HCT116 (cell line): ENCODE measurements around the gene TOMM40. TPM values are rescaled to one million over a fixed set of nuclear protein-coding genes. Genes with fewer than 3 reads are reported as not detected.

Experiments used
- ATAC-seq: fragments of 200-7000 bp; cut with Tn5 transposase; 2 replicates; pipeline ENCODE4 v1.9.1; 2020; ENCODE audit warnings: mild to moderate bottlenecking, moderate library complexity
- BruUV-seq: library from RNA; stranded (reverse); fragments of 400-500 nt; replicated peaks from 2 replicates; lab custom pipeline; 2021; lab: Mats Ljungman, UMichigan
- CTCF ChIA-PET: fragments of 300-600 bp; sonication (Branson Sonifier 250); formaldehyde crosslinking; loops from one replicate; lab custom pipeline; 2021; ENCODE audit warnings: antibody characterized with exemption; lab: Charles Lee
- POLR2A ChIA-PET: fragments of 300-600, 350-600 bp; sonication (Branson Sonifier 250); formaldehyde crosslinking; loops from one replicate; lab custom pipeline; 2021; ENCODE audit warnings: antibody characterized with exemption; lab: Charles Lee
- RAD21 ChIA-PET, 2 experiments: fragments of 300-600 bp; sonication (Branson Sonifier 250); formaldehyde crosslinking; loops; one replicate each; lab custom pipeline; 2023; ENCODE audit warnings: low total read pairs in 2 of 2; ENCODE audit not compliant: uncharacterized antibody in 2 of 2, unreplicated experiment in 2 of 2, low non-redundant PET in 1 of 2; lab: Charles Lee
- DNase-seq: peaks from one replicate; pipeline ENCODE4 v3.0.0-alpha.2; 2010; ENCODE audit warnings: low read depth, low spot score
- H2AFZ ChIP-seq: fragments of 200-600 bp; shearing (Covaris generic), sonication (generic); 2 replicates; pipeline ENCODE4 v1.6.1; 2017; ENCODE audit warnings: low read depth, mixed run types, mixed read lengths, antibody characterized with exemption, low read length; ENCODE audit not compliant: poor library complexity, severe bottlenecking
- H3K27ac ChIP-seq: 2 replicates; pipeline ENCODE4 v1.5.1; 2012; ENCODE audit warnings: low read depth, low read length
- H3K27me3 ChIP-seq: fragments of 200-600 bp; sonication (generic); 2 replicates; pipeline ENCODE4 v1.6.1; 2016; ENCODE audit warnings: mixed run types, low read length, mixed read lengths; ENCODE audit not compliant: insufficient read depth
- H3K36me3 ChIP-seq, 2 experiments: fragments of 200-500 bp in 1 of 2; fragments of 200-600 bp in 1 of 2; sonication (Bioruptor generic) in 1 of 2; sonication (generic) in 1 of 2; 2 replicates each; pipeline versions ENCODE4 v1.5.1 to v1.6.1; 2014 to 2016; ENCODE audit warnings: low read length in 2 of 2, inconsistent platforms in 1 of 2, mixed read lengths in 1 of 2, mixed run types in 1 of 2; ENCODE audit not compliant: insufficient read depth in 2 of 2, control insufficient read depth in 1 of 2
- H3K4me1 ChIP-seq, 2 experiments: fragments of 200-600 bp in 1 of 2; sonication (generic) in 1 of 2; 2 replicates each; pipeline versions ENCODE4 v1.5.1 to v1.6.1; 2012 to 2017; ENCODE audit warnings: low read length in 2 of 2, inconsistent platforms in 1 of 2, mild to moderate bottlenecking in 1 of 2, mixed read lengths in 1 of 2, mixed run types in 1 of 2, moderate library complexity in 1 of 2; ENCODE audit not compliant: insufficient read depth in 2 of 2, control insufficient read depth in 1 of 2
- H3K4me2 ChIP-seq: fragments of 200-600 bp; sonication (generic); 2 replicates; pipeline ENCODE4 v1.6.1; 2017; ENCODE audit warnings: mixed run types, low read length, mixed read lengths
- H3K4me3 ChIP-seq, 2 experiments: fragments of 200-600 bp in 1 of 2; sonication (generic) in 1 of 2; replicated peaks in 1 of 2; 2 replicates each; pipeline ENCODE4 v1.5.1; 2011 to 2016; ENCODE audit warnings: low read length in 2 of 2, control low read depth in 1 of 2, low read depth in 1 of 2, mild to moderate bottlenecking in 1 of 2, mixed read lengths in 1 of 2, mixed run types in 1 of 2
- H3K79me2 ChIP-seq: fragments of 200-600 bp; sonication (generic); 2 replicates; pipeline ENCODE4 v1.6.1; 2017; ENCODE audit warnings: mild to moderate bottlenecking, mixed run types, low read length, moderate library complexity, mixed read lengths; ENCODE audit not compliant: insufficient read depth
- H3K9ac ChIP-seq: fragments of 200-600 bp; sonication (generic); 2 replicates; pipeline ENCODE4 v1.6.1; 2016; ENCODE audit warnings: low read length, mixed read lengths
- H3K9me2 ChIP-seq: fragments of 200-600 bp; sonication (generic), shearing (Covaris generic); 2 replicates; pipeline ENCODE4 v1.6.1; 2017; ENCODE audit warnings: mixed run types, mild to moderate bottlenecking, moderate library complexity; ENCODE audit not compliant: insufficient read depth
- H3K9me3 ChIP-seq, 2 experiments: fragments of 200-500 bp in 1 of 2; fragments of 200-600 bp in 1 of 2; sonication (Bioruptor generic) in 1 of 2; sonication (generic) in 1 of 2; 2 replicates each; pipeline ENCODE4 v1.6.1; 2014 to 2017; ENCODE audit warnings: low read length in 2 of 2, mixed read lengths in 2 of 2, inconsistent platforms in 1 of 2, low read depth in 1 of 2, mild to moderate bottlenecking in 1 of 2, mixed run types in 1 of 2, moderate library complexity in 1 of 2; ENCODE audit not compliant: control insufficient read depth in 1 of 2, insufficient read depth in 1 of 2
- H4K20me1 ChIP-seq: fragments of 200-600 bp; sonication (generic), shearing (Covaris generic); 2 replicates; pipeline ENCODE4 v1.6.1; 2017; ENCODE audit warnings: mixed run types, mild to moderate bottlenecking, moderate library complexity; ENCODE audit not compliant: insufficient read depth
- ATF3 ChIP-seq: IDR thresholded peaks from 2 replicates; pipeline ENCODE4 v1.6.1; 2012
- CBX3 ChIP-seq: IDR thresholded peaks from 2 replicates; pipeline ENCODE4 v1.6.1; 2012; ENCODE audit warnings: low read depth
- CEBPB ChIP-seq: IDR thresholded peaks from 2 replicates; pipeline ENCODE4 v1.6.1; 2012; ENCODE audit warnings: low read depth
- CTCF ChIP-seq, 3 experiments: fragments of 200-600 bp in 1 of 3; sonication (generic) in 1 of 3; IDR thresholded peaks in 2 of 3; conservative IDR thresholded peaks in 1 of 3; 2 replicates each; pipeline ENCODE4 v1.5.1; 2012 to 2017; ENCODE audit warnings: low read depth in 2 of 3, low read length in 2 of 3, antibody characterized with exemption in 1 of 3, borderline replicate concordance in 1 of 3, control low read depth in 1 of 3, mild to moderate bottlenecking in 1 of 3, mixed read lengths in 1 of 3, mixed run types in 1 of 3, moderate library complexity in 1 of 3; ENCODE audit not compliant: insufficient read depth in 1 of 3
- EGR1 ChIP-seq: IDR thresholded peaks from 2 replicates; pipeline ENCODE4 v1.6.1; 2012; ENCODE audit warnings: low read depth
- EZH2 ChIP-seq: fragments of 200-600 bp; sonication (generic); IDR thresholded peaks from 2 replicates; pipeline ENCODE4 v1.6.1; 2017; ENCODE audit warnings: antibody characterized with exemption, mixed run types
- EZH2phosphoT487 ChIP-seq: fragments of 200-600 bp; IDR thresholded peaks from 2 replicates; pipeline ENCODE4 v1.6.1; 2018; ENCODE audit warnings: antibody characterized with exemption, borderline replicate concordance
- JUND ChIP-seq: IDR thresholded peaks from 2 replicates; pipeline ENCODE4 v1.6.1; 2012
- MAX ChIP-seq: IDR thresholded peaks from 2 replicates; pipeline ENCODE4 v1.6.1; 2012
- POLR2A ChIP-seq: IDR thresholded peaks from 2 replicates; pipeline ENCODE4 v1.7.0; 2011; ENCODE audit warnings: borderline replicate concordance; ENCODE audit not compliant: insufficient read depth, insufficient read length; ENCODE audit errors: extremely low read depth
- POLR2AphosphoS5 ChIP-seq: IDR thresholded peaks from 2 replicates; pipeline ENCODE4 v1.6.1; 2011; ENCODE audit warnings: mild to moderate bottlenecking, low read depth, low read length, moderate library complexity
- RAD21 ChIP-seq: IDR thresholded peaks from 2 replicates; pipeline ENCODE4 v1.6.1; 2012; ENCODE audit warnings: low read depth, mild to moderate bottlenecking
- SIN3A ChIP-seq: IDR thresholded peaks from 2 replicates; pipeline ENCODE4 v1.6.1; 2012; ENCODE audit warnings: low read depth
- SP1 ChIP-seq: IDR thresholded peaks from 2 replicates; pipeline ENCODE4 v1.6.1; 2012; ENCODE audit warnings: low read depth
- SRF ChIP-seq: IDR thresholded peaks from 2 replicates; pipeline ENCODE4 v1.6.1; 2012; ENCODE audit warnings: low read depth
- TCF7L2 ChIP-seq: IDR thresholded peaks from 2 replicates; pipeline ENCODE4 v1.7.0; 2011; ENCODE audit warnings: borderline replicate concordance, inconsistent platforms; ENCODE audit not compliant: insufficient read depth, insufficient read length; ENCODE audit errors: extremely low read depth
- YY1 ChIP-seq: IDR thresholded peaks from 2 replicates; pipeline ENCODE4 v1.6.1; 2011; ENCODE audit warnings: low read length, low read depth, moderate library complexity, mild to moderate bottlenecking; ENCODE audit not compliant: insufficient replicate concordance; ENCODE audit errors: extremely low read depth
- ZFX ChIP-seq: fragments of 450-650 bp; IDR thresholded peaks from 2 replicates; pipeline ENCODE4 v1.6.1; 2017
- ZNF274 ChIP-seq: fragments of 200-500 bp; sonication (Bioruptor generic); IDR thresholded peaks from 2 replicates; pipeline ENCODE4 v1.6.1; 2014; ENCODE audit warnings: mild to moderate bottlenecking, low read depth, low read length, inconsistent platforms
- intact Hi-C: fragments of 100-400 bp; cut with micrococcal nuclease; formaldehyde crosslinking; loops from 2 replicates; pipeline ENCODE4 v1.10.0; 2022
- total RNA-seq: library from RNA; stranded (reverse); gene quantifications from one replicate; pipeline ENCODE4 v1.2.1, GENCODE V29; 2021; ENCODE audit not compliant: unreplicated experiment
- TF ChIP-seq, protein P1 (sequence below): IDR thresholded peaks from 2 replicates; pipeline ENCODE4 v1.6.1; 2011; ENCODE audit warnings: mild to moderate bottlenecking, low read length, moderate library complexity; ENCODE audit not compliant: insufficient replicate concordance; ENCODE audit errors: extremely low read depth

The TOMM40 gene
- total RNA-seq, 1 experiment from 2014 or later = 178 TPM

DNA sequence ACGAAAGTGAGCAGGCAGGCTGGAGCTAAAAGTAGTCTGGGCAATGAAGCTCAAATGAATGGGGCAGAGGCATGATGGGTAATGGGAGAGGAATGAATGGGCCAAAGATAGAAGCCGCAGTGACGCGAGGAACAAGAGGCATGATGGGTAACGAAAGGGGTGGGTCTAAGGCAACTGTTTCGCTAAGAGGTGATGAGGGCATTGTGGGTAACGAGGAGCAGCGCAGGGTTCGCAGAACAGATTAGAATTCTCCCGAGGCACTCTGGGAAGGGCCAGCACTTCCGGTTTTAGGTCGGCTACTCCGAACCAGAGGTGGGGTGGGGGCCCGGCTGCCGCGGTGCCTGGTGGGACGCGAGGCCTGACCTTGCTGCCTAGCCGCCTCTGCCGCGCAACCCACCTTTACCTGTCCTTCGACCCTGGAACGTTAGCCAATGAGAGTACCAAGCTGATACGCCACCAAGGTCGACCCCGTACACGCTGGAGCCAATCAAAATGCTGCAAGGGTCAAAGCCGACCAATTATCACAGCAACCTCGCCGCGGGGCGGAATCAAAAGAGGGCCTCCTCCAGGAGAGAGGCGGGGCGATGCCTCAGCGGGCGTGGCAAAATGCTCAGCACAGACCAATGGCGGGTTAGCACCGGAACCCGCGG lies 563 bp upstream of the TOMM40 start (continued):
- TF ChIP-seq CEBPB (no peak), RAD21 (no peak), TCF7L2 (peak; percentile 56), POLR2AphosphoS5 (peak; percentile 96)

- RAD21 ChIA-PET = no interaction called here
- no peak for DNase-seq
- Histone ChIP-seq H3K9me3 (no peaks in the 10 kb centered on the region), H3K27ac (no peak overlapping the region), H3K9me2 (no peaks in the 10 kb centered on the region)
- intact Hi-C loops = no loop called here
- TF ChIP-seq CEBPB (no peak), EZH2phosphoT487 (no peak), SRF (no peak), JUND (no peak), POLR2A (no peak), YY1 (no peak), POLR2AphosphoS5 (no peak), SP1 (no peak), SIN3A (no peak), CBX3 (no peak), EGR1 (no peak), ZFX (no peak), CTCF (IDR thresholded peaks at IDR 0.05 in 2 of 3, conservative IDR thresholded peaks at IDR 0.05 in 1 of 3; ENCODE audit: borderline replicate concordance in 1 of 3, insufficient read depth in 1 of 3, low read depth in 2 of 3, low read length in 2 of 3) (no peak), TCF7L2 (no peak), ATF3 (no peak), ZNF274 (no peak), EZH2 (no peak), MAX (no peak)
- TF ChIP-seq, protein P1, sequence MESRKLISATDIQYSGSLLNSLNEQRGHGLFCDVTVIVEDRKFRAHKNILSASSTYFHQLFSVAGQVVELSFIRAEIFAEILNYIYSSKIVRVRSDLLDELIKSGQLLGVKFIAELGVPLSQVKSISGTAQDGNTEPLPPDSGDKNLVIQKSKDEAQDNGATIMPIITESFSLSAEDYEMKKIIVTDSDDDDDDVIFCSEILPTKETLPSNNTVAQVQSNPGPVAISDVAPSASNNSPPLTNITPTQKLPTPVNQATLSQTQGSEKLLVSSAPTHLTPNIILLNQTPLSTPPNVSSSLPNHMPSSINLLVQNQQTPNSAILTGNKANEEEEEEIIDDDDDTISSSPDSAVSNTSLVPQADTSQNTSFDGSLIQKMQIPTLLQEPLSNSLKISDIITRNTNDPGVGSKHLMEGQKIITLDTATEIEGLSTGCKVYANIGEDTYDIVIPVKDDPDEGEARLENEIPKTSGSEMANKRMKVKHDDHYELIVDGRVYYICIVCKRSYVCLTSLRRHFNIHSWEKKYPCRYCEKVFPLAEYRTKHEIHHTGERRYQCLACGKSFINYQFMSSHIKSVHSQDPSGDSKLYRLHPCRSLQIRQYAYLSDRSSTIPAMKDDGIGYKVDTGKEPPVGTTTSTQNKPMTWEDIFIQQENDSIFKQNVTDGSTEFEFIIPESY = no peak
- TF ChIP-seq, all 23 proteins: peak for 0
- H3K27me3 ChIP-seq = no peaks in the 10 kb centered on the region
- CTCF ChIA-PET = no interaction called here
- POLR2A ChIA-PET = no interaction called here
- peak overlapping the region; percentile 99 for H3K4me2 ChIP-seq
- peaks cover 68% of the 10 kb centered on the region for H3K79me2 ChIP-seq
- peak overlapping the region in 1 of 2 experiments; percentile 99; a peak in 2 of 4 replicates for H3K4me3 ChIP-seq
- H3K4me1 ChIP-seq = peaks cover 12 to 20% of the 10 kb centered on the region in 2 experiments
- peaks cover 19 to 60% of the 10 kb centered on the region in 2 experiments for H3K36me3 ChIP-seq
- H3K9ac ChIP-seq = peak overlapping the region; percentile 97; the same call in 1 of the 2 replicates
- BruUV-seq = no TSS peak
- H2AFZ ChIP-seq = no peak overlapping the region
- no peak for ATAC-seq
- H4K20me1 ChIP-seq = peaks cover 6% of the 10 kb centered on the region; the same call in 1 of the 2 replicates
Measured at GRCh38 chr19:44892932-44893331, 1.9 kb downstream of the TOMM40 start.
